CD4-positive, alpha-beta T cell treated with Interleukin-12 subunit alpha and Interleukin-12 subunit beta, for 1 hour (primary cell): ENCODE measurements around the gene KIAA1755.

ENCODE experiments used
- DNase-seq: peaks from one replicate; pipeline ENCODE4 v3.0.0-alpha.2; 2020

The KIAA1755 gene

GRCh38 chr20:38231531-38232121 is 28.9 kb downstream of the KIAA1755 start:
- DNase-seq = no peak

- no peak for DNase-seq
These were observed 29.5 kb downstream of the KIAA1755 start for GRCh38 chr20:38230957-38231526.

- DNase-seq = no peak
These were observed 30.3 kb downstream of the KIAA1755 start for GRCh38 chr20:38230253-38230551.

- DNase-seq = no peak
These were observed 30.9 kb downstream of the KIAA1755 start for GRCh38 chr20:38229376-38230252.

GRCh38 chr20:38228436-38228835 is 32.1 kb downstream of the KIAA1755 start:
- DNase-seq = no peak

GRCh38 chr20:38227420-38228360 is 32.8 kb downstream of the KIAA1755 start:
- DNase-seq = no peak

GRCh38 chr20:38226553-38226952 is 34.0 kb downstream of the KIAA1755 start:
- no peak for DNase-seq

- DNase-seq = no peak
These were observed 34.7 kb downstream of the KIAA1755 start for GRCh38 chr20:38225900-38226263.

- no peak for DNase-seq
These were observed 35.2 kb downstream of the KIAA1755 start for GRCh38 chr20:38225240-38225899.

GRCh38 chr20:38224531-38224930 is 36.0 kb downstream of the KIAA1755 start:
- no peak for DNase-seq

- no peak for DNase-seq
These were observed 36.8 kb downstream of the KIAA1755 start for GRCh38 chr20:38223743-38224100.

GRCh38 chr20:38222923-38223742 is 37.4 kb downstream of the KIAA1755 start:
- no peak for DNase-seq

GRCh38 chr20:38222231-38222922 is 38.2 kb downstream of the KIAA1755 start:
- DNase-seq = peak; percentile 46

GRCh38 chr20:38221119-38221589 is 39.4 kb downstream of the KIAA1755 start:
- peak; percentile 57 for DNase-seq

- no peak for DNase-seq
These were observed 39.9 kb downstream of the KIAA1755 start for GRCh38 chr20:38220587-38221118.

- DNase-seq = no peak
These were observed 41.3 kb downstream of the KIAA1755 start for GRCh38 chr20:38219006-38219950.

- DNase-seq = no peak
These were observed 42.0 kb downstream of the KIAA1755 start for GRCh38 chr20:38218566-38218885.

GRCh38 chr20:38217791-38218565 is 42.6 kb downstream of the KIAA1755 start:
- no peak for DNase-seq
